C1 segment of cervical spinal cord (tissue), 14 donors: Measurements from ENCODE around the gene NOC4L.
"Not testable (repeated sequence)": the region's sequence is repeated elsewhere in the genome, so short reads cannot be mapped to it uniquely, and the experiment has no call there.

Experiments
- DNase-seq, 14 donors: peaks; one replicate each; lab custom pipeline; 2025; lab: John Stamatoyannopoulos, UW

NOC4L gene

DNA sequence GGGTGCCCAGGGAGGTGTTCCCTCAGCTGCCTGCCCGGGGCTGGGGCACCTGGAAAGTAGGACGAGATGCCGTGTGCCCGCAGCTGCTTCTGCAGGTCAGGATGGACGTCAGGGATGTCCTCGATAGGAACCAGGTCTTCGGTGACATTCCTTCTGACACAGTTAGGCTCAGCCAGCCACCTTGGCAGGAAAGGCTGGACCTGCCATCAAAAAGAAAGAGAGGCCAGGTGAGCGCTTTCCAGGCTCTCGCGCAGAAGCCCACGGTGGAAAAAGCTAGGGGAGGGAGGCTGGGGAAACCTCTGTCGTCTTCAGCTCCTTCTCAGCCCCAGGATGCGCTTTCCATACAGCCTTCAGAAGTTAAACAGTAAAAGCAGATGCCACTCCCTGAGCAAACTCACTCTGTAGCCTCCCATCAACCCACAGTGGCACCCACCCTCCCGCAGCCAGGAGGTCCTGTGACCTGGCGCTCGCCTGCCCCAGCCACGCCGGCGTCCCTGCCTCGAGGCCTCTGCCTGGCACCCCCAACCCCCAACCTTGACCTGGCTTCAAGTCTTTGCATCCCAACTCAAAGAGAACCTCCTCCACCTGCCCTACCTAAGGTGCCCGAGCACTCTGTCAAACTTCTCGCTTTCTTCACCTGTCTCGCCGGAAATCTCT lies 1.4 kb upstream of the NOC4L start:
- no peak for DNase-seq

DNA sequence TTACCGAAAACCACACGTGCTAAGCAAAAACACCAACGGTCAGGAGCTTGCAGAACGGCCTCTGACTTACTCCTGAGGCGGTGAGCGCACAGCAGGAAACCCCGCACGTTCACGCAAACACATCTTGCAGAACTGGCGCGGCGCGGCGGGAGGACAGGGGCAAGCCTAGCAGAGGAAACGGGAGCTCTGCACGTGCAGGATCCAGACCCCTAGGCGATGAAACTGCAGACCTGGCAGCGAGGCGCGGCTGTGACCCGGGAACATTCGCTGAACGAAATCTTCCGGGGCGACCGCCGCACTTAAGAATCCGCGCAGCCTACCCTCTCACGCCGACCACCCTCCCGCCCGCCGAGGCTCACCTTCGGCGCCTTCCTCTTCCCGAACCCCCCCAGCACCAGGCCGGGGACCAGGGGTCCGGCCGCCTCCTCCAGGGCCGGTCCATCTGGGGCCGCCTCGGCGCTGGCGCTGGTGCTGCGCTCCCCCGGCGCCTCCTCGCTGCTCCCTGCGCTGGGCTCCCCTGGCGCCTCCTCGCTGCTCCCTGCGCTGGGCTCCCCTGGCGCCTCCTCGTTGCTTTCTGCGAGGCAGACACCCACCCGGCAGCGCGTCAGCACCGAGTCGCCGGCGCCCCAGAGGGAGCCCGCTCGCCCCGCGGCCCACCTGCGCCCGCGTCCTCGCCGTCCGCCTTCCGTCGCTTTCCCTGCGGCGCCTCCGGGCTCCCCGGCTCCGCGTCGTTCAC lies 753 bp upstream of the NOC4L start:
- no peak for DNase-seq

DNA sequence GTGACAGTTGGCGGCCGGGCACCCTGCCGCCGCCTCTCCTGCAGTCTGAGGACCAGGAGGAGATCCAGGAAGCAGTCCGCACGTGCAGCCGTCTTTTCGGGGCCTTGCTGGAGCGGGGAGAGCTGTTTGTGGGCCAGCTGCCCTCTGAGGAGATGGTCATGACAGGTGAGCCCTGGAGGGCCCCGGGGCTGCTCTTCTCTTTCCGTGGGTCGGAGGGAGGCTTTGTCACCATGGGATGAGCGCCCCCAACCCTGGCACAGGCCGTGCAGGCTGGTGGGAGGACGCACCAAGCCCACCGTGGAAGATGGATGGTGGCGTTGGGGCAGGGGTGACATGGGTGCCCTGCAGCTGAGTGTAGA lies 532 bp downstream of the NOC4L start:
- DNase-seq, result no peak

DNA sequence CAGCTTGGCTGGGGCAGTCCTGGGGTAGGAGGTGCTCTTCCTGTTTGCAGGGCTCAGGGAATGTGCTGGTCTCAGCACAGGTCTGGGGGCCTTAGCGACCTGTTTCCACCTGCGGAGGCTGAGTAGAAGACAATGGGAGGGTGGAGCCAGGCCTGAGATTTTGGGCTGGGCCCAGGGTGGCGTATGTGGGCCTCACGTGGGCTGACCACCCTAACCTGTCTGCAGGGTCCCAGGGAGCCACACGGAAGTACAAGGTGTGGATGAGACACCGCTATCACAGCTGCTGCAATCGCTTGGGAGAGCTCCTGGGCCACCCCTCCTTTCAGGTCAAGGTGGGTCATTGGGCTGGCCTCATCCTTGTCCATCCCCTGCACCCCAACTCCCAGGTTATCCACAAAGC lies 1.1 kb downstream of the NOC4L start:
- DNase-seq, result no peak

DNA sequence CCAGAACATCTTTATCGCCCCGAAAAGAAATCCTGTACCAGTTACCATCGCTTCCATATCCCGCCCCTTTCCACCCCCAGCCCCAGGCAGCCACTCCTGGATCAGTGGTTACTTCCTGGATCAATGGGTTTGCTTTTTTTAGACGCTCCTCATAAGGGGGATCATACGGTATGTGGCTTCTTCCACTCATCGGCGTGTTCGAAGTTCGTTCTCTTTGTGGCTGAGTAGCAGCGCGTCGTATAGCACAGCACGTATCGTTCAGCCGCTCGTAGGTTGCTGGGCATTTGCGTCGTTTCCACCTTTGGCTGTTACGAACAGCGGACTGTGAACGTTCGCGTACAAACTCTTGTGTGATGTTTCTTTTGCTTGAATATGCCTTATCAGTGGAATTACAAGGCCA lies 1.8 kb downstream of the NOC4L start:
- DNase-seq, result no peak

DNA sequence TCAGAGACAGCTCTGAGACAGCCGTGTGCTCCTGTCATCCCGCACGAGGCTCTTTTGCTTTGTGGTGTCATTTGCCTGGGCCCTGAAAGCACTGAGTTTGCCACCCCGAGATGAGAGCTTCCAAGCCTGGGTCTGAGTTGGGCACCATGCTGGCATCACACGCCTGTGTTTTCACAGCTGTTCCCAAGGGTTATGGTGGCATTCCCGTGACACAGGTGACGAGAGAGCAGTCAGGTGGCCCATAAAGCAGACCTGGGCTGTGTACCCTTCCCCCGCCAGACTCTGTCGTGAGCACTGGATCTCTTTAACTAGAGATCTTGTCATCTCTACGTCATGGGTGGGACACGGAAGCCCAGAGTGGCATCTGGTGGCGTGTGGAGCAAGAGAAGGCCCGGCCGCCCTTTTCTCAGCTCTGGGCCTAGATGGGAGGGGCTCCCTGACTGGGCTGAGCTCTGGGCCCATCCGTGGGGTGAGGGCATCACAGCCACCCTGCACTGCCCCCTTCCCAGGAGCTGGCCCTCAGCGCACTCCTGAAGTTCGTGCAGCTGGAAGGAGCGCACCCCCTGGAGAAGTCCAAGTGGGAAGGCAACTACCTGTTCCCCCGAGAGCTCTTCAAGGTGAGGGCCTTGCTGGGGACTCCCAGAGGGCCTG lies 2.6 kb downstream of the NOC4L start:
- no peak for DNase-seq

DNA sequence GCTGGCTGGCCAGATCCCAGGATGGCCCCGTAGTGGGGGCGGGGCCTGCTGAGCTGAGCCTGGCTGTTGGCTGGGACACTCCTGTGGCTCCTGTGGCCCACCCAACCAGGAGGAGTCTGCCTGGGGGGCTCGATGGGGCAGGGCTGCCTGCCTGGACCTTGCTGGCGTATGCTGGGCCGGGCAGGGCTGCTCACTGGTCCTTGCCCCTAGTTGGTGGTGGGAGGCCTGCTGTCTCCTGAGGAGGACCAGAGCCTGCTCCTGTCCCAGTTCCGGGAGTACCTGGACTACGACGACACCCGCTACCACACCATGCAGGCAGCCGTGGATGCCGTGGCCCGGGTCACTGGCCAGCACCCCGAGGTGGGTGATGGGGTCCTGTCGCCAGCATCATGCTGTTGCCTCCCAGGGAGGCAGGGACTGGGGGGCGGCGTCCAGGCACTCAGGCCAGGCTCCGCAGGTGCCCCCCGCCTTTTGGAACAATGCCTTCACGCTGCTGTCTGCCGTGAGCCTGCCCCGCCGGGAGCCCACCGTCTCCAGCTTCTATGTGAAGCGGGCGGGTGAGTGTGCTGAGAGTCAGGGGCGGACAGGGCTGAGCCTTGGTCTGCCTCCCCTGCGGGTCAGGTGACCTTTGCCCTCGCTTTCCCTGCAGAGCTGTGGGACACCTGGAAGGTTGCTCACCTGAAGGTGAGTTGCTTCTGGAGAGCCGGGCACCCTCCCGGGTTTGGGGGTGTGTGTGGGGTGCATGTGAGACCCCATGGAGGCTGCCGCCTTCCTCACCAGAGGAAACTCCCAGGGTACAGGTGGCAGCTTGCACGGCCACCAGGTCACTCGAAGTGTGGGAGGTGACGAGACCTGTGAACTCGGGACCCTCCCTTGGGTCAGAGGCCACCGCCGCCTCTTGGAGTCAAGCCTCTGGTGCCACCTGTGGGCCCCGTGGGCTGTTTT lies 3.4 kb downstream of the NOC4L start:
- DNase-seq, result no peak

DNA sequence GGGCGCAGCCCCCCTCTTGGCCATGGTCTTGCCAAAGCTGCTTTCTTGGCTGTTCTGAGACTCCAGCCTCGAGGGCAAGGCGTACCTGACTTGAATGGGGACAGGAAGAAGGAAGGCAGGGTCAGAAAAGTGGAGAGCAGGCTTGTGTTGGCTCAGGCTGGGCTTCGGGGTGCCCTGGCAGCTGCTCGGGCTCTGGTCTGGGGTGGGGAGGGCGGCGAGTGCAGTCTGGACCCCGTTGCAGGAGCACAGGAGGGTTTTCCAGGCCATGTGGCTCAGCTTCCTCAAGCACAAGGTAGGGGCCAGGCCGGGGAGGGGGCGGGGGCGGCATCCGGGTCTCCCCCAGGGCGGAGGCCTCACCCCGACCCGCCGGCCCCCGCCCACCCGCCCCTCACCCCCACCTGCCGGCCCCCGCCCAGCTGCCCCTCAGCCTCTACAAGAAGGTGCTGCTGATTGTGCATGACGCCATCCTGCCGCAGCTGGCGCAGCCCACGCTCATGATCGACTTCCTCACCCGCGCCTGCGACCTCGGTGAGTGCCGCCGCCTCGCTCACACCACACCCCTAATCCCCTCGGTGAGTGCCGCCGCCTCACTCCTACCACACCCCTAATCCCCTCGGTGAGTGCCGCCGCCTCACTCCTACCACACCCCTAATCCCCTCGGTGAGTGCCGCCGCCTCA lies 4.2 kb downstream of the NOC4L start:
- no peak for DNase-seq

DNA sequence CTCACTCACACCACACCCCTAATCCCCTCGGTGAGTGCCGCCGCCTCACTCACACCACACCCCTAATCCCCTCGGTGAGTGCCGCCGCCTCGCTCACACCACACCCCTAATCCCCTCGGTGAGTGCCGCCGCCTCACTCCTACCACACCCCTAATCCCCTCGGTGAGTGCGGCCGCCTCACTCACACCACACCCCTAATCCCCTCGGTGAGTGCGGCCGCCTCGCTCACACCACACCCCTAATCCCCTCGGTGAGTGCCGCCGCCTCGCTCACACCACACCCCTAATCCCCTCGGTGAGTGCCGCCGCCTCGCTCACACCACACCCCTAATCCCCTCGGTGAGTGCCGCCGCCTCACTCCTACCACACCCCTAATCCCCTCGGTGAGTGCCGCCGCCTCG lies 5.3 kb downstream of the NOC4L start:
- not testable (repeated sequence) for DNase-seq

DNA sequence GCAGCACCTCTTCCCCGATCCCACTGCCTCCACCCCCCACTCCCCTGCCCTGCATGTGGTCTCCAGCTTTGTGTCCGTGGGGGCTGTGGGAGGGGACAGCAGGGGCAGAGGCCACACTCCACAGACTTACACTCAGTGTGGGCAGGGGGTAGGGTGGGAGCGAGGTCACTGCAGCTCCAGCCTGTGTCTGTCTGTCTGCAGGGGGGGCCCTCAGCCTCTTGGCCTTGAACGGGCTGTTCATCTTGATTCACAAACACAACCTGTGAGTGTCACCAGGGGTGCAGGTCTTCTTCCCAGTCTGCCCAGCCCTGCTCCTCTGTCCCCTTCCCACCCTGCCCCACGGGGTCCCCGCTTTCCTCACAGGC lies 6.5 kb downstream of the NOC4L start:
- no peak for DNase-seq

DNA sequence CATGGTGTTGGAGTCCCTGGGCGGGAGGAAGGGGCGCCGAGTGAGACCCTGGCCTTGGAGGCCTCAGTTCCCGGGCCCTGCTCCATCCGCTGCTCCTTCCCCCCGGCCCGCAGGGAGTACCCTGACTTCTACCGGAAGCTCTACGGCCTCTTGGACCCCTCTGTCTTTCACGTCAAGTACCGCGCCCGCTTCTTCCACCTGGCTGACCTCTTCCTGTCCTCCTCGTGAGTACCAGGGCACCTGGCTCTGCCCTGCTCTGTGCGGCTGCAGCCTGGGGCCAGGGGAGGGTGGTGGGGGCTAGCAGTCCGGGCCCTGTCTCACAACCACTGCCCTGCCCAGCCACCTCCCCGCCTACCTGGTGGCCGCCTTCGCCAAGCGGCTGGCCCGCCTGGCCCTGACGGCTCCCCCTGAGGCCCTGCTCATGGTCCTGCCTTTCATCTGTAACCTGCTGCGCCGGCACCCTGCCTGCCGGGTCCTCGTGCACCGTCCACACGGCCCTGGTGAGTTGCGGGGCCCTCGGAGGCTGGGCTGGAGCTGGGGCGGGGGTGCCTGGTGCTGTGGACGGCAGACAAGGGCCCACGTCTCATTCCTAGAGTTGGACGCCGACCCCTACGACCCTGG lies 7.0 kb downstream of the NOC4L start:
- no peak for DNase-seq

DNA sequence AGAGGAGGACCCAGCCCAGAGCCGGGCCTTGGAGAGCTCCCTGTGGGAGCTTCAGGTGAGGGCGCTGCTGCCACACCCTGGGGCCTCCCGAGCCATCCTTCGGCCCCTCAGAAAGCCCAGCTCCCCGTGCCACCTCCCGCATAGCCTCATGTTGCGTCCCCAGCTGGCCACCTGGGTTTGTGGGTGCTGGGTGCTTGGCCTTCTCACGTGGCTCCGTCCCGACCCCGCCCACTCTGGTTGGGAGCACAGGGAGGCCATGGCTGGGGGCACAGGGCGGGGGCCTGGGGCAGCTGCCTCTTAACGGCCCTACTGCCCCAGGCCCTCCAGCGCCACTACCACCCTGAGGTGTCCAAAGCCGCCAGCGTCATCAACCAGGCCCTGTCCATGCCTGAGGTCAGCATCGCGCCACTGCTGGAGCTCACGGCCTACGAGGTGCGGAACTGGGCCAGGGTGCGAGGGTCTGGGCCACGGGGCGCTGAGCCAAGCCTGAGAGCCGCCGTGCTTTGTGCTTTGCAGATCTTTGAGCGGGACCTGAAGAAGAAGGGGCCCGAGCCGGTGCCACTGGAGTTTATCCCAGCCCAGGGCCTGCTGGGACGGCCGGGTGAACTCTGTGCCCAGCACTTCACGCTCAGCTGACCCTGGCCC lies 7.6 kb downstream of the NOC4L start:
- DNase-seq, result no peak

DNA sequence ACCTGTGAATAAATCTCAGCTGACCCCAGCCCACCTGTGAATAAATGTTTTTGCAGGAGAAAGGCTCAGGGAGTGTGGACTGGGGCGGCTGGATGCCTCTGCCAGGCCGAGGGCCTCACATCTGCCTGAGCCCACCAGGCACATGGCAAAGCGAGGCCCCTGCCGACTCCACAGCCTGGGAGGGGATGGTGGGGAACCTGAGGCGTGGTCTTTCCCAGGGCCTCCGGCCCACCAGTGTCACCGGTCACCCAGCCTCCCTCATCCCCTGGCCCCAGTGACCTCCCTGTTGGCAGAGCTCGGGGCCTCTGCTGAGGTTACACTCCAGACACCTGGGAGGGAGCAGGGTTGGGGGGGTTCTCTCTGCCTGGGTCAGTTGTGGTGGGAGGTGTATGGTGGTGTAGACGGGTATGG lies 8.2 kb downstream of the NOC4L start:
- no peak for DNase-seq

DNA sequence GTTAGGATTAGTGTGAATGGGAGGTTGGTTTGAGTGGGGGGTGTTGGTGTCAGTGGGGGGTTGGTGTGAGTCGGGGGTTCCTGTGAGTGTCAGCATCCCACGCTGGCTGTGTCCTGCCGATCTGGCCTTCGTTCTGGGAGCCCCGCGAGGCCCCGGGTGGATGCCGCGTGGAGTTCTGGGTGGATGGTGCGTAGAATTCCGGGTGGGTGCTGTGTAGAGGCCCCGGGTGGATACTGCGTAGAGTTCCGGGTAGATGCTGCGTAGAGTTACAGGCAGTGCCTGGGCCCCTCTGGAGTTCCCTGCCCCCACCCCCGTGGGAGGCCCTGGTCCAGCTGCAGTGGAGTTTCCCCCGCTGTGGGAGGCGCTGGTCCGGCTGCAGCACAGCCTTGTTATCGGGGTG lies 8.7 kb downstream of the NOC4L start:
- DNase-seq, result no peak

DNA sequence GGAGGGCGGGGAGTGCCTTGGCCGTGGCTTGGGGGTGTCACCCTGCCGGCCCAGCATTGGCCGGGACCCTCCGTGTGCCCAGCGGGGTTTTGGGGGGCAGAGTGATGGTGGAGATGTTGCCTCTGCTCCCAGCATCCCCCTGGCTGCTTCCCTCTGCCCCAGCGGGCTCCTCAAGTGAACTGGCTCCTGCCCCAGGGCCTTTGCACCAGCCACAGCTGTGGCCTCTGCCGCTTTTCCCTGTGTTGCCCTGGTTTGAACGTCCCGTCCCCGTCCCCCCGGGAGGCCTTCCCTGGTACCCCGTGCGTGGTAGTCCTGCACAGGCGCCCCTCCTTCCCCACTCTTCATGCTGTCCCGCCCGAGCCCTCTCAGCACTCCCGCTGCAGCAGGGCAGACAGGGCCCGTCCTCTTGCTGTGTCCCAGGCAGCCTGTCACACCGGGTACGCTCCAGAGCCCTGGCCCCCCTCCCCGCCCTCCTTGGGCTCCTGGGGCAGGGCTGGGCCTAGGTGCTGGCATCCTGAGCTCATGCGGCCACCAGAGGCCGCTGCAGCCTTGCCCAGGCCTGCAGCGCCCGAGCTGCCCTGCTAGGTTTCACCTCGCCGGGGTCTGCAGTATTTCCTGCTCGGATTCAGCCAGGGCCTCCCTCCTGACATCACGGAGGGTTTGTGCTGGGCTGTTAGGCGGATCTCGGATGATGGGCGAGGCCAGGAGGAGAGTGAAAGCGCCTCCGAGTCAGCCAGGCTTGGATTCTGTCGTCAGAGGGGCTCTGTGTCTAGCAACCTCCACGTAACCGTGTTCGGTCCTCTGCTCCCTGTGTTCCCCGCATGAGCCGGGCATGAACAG lies 9.5 kb downstream of the NOC4L start:
- DNase-seq, result peak in 9 of 14 donors; percentile 2 to 68 (median 14)

DNA sequence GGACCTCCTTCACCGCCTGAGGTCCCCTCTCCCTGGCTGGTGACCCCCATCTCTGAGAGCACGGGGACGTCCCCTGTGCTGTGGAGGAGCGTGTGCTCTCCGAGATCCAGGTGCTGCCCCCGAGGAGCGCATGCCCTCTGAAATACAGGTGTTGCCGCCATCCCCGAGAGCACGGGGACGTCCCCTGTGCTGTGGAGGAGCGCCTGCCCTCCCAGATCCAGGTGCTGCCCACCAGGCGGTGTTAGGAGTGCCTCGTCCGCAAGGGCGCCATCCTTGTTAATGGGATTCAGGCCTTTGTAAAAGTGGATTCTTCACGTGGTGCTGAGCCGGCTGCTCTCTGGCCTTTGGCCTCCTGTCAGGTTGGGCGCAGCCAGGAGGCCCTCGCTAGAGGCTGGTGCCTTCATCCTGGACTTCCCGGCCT lies 10.1 kb downstream of the NOC4L start:
- DNase-seq, result no peak

DNA sequence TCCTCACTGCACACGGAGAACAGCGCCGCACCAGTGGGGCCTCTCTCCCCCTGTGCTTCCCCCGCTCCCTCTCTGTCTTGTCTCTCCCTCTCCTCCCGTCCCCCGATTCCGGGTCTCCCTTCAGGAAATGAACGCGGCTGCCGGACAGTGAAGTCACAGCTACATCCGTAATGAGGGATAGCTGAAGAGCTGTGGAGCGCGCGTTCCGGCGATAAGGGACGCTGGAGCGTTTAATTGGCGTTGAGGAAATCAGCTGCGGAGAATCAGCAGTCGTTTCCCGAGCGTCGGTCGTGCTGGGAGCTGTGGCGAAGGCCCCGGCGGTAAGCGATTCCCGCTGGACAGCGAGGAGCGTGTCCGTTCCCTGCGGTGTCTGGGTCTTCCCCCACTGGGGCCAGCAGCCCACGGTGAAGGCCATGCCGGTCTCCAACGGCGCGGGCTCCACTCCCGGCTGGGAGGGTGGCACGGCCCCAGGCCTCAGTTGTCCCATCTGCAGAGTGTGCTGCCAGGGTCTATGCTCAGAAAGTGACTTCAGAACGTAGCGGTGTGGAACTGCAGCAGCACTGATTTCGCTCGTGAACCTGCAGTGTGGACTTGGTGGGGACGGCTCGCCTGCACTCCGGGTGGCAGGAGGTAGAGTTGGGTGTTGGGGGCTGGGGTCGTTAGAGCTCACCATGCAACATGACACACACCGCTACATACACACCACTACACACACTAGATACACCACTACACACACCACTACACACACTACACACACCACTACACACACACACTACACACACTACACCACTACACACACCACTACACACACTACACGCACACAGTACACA lies 10.9 kb downstream of the NOC4L start:
- no peak for DNase-seq

DNA sequence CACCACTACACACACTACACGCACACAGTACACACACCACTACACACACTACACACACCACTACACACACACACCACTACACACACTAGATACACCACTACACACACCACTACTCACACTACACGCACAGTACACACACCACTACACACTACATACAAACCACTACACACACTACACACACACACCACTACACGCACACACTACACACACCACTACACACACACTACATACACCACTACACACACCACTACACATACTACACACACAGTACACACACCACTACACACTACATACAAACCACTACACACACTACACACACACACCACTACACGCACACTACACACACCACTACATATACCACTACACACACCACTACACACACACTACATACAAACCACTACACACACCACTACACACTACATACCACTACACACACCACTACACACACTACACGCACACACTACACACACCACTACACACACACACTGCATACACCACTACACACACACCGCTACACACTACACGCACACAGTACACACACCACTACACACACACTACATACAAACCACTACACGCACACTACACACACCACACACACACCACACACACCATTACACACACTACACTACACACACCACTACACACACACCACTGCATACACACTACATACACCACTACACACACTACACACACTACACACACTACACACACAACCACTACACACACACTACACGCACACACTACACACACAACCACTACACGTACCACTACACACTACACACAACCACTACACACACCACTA lies 11.7 kb downstream of the NOC4L start:
- DNase-seq, result no peak
